Measurements from ENCODE around the gene PLAAT4.

GRCh38 chr11:63510360-63511047, 26.1 kb upstream of the PLAAT4 start:
- TF ChIP-seq EP300 (IDR thresholded peaks at IDR 0.05): no peak
- TF ChIP-seq POLR2A (IDR thresholded peaks at IDR 0.05): no peak

All from ovary (tissue), 1 donor.